NK-92 treated with Interleukin-12 subunit alpha and Interleukin-12 subunit beta, amount 100 ng/mL, for 24 hours (cell line): Measurements from ENCODE around the gene NOL8.
A peak's percentile ranks its signal among the peaks of the same experiment; 100 is the strongest.

Experiments
- DNase-seq: peaks from one replicate; lab custom pipeline; 2025; lab: John Stamatoyannopoulos, UW

Gene NOL8

GRCh38 chr9:92325269-92325990 lies at the start of gene NOL8, which contains the start of gene CENPP:
NOL8 (minus strand) TSS chr9:92325350; CDS start chr9:92324161, 1,189 bp downstream.
CENPP (plus strand) TSS chr9:92325953.
- DNase-seq, result peak; percentile 69

DNA sequence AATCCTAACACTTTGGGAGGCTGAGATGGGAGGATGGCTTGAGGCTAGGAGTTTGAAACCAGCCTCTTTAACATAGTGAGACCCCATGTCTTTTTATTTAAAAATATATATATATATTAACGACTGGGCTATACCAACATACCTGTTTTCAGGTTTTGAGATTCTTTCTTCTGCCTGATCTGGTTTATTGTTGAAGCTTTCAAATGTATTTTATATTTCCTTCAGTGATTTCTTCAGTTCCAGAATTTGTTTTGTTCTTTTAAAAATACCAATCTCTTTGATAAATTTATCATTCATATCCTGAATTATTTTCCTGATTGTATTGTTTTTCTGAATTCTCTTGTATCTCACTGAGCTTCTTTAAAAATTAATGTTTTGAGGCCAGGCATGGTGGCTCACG lies 48.0 kb upstream of the NOL8 start:
- DNase-seq, result no peak

- no peak for DNase-seq
Measured at GRCh38 chr9:92369075-92369474, 43.9 kb upstream of the NOL8 start.

DNA sequence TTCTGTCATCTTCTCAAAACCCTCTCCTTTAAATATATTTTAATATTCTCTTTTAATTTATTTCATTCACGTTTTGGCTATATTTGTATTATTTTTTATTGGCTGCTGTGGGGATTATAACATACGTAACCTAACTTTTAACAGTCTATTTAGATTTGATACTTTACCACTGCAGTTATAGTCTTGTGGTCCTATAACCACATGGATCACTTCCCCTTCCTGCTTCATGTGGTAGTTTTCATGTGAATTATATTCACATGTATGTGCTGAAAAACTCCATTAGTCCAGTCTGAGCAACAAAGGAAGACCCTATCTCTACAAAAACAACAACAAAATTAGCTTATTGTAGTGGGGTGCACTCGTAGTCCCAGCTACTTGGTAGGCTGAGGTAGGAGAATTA lies 34.9 kb upstream of the NOL8 start:
- DNase-seq, result no peak

DNA sequence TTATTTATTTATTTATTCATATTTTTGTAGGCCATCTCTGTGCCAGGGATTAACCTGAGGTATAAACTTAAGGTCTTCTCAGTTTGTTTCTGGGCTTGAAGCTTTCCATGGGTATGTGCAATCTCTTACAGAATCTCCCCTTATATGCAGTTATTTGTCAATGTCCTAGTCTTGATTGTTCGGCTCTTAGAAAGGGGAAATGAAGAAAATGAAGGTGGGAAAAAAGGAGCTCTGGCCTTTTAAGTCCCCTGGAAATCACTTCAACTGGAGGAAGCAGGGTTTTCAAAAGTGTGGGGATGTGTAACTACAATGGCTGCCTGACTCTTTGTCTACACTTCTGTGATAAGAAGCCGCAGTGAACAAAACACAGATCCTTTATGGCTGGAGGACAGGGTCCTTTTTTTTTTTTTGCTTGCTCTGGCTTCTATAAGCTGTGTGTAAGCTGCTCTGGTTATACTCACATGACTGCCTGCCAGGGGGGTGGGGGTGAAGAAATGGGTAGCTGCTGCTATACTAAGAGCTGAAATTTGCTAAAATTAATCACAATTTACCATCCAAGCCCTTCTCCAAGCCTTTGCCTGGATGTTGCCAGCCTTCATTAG lies 34.3 kb upstream of the NOL8 start:
- DNase-seq, result no peak

GRCh38 chr9:92353051-92353450 lies 27.9 kb upstream of the NOL8 start:
- no peak for DNase-seq

- no peak for DNase-seq
Measured at GRCh38 chr9:92350740-92351133, 25.6 kb upstream of the NOL8 start.

- no peak for DNase-seq
Measured at GRCh38 chr9:92349771-92350739, 24.9 kb upstream of the NOL8 start.

- no peak for DNase-seq
Measured at GRCh38 chr9:92345582-92345981, 20.4 kb upstream of the NOL8 start.

DNA sequence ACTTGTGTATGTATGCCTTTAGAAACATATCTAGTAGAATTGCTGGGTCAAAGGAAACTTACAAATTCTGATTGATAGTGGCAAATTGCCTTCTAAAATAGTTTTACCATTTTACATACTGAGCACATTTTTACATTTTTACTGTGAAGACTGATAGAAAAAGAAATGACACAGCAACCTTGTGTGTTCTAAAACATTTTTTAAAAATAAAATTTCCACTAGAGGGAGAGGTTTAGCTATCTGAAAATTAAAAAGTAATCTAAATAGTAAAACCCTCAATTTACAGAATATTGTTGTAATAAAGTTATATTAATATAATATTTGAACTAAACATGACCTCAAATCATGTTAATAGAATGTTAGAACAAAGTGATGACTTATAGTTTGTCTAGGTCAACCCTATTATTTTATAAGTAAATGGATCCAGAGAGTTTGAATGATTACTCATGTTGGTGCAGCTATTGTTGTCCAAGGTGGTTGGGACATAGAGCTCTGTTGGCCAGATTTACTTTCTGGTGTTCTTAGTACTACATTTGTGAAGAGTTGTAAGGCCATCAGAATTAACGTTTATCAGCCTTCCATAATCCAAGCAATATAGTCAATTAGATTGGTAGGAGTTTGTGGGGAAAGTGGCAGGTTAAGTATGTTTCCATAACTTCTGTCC lies 17.8 kb upstream of the NOL8 start:
- no peak for DNase-seq

DNA sequence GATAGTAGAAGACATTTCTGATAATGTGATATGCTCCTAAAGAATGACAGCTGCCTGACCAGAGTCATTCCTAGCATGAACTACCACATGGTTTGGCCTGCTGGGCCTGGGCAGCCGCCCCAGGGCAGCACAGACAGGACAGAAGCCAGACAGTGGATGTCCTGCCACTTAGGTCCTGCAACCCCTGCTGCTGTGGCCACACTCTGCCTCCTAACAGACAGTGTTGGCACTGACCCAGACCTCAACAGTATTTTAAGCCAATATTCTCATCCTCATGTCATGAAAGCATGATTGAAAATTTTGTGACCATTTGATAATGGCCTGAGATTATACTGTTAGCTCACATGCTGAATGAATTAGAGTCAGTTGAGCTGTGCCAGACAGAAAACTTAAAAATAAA lies 16.4 kb upstream of the NOL8 start:
- DNase-seq, result no peak

- DNase-seq, result no peak
Measured at GRCh38 chr9:92333282-92333634, 8.1 kb upstream of the NOL8 start.

DNA sequence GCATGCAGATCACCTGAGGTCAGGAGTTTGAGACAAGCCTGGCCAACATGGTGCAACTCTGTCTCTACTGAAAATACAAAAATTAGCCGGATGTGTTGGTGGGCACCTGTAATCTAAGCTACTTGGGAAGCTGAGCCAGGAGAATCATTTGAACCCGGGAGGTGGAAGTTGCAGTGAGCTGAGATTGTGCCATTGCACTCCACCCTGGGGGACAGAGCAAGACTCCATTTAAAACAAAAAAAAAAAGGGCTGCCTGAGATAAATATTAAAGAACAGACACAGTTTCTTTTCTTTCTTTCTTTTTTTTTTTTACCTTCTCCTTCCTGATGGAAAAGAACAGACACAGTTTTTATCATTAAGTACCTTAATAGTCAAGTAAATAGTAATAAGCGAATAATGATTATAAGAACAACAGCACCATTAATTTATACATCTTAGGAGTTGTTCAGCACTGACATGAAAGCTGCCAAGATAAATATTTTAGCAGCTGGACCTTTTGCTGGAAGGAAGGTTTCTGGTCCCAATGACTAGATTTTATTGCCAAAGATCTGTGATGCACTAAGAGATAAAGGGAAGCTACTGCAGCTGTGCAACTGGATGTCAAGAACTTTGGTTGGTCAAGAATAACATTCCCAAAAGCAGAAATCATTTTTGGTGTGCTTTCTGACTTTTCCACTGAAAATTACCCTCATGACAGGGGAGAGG lies 7.6 kb upstream of the NOL8 start:
- no peak for DNase-seq

DNA sequence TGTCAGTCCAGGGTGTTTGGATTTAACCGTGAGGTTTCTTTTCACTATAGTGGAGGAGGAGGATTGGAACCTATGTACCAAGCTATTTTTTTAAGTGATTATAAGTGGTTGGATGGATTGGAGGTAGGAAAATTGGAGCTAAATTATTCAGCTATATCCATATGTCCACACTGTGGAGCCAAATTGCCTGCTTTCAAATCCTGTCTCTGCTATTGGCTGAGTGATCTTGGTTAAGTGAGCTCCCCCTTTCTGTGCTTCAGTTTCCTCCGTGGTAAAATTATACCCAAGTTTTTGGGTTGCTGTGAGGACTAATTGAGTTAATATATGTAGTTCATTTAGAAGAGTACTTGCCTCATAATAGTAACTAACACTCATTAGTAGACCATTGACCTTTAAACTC lies 3.1 kb upstream of the NOL8 start:
- no peak for DNase-seq

DNA sequence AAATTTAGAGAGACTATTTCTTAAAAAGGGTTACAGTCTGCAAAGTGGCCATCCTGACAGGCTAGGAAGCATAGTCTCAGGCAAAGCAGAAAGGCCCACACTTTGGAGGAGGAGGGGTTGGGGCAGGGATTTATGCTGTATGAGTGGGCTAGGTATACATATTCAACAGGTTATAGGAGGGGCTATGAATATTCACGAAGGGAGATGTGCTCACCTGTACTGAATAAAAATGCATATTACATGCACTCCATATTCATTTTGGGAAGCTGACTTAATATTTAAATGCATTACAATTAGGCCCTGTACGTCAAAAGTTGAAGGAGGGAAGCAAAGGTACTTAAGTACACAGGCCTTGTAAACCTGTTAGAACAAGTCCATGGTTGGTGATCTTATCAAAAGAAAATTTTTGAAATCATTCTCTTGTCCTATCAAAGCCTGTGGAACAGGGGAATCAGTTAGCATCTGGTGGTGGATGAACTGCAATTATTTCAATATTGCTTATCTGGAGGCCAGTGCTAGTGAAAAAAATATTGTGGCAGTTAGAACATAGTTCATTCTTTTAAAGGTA lies 2.2 kb upstream of the NOL8 start:
- DNase-seq, result no peak

DNA sequence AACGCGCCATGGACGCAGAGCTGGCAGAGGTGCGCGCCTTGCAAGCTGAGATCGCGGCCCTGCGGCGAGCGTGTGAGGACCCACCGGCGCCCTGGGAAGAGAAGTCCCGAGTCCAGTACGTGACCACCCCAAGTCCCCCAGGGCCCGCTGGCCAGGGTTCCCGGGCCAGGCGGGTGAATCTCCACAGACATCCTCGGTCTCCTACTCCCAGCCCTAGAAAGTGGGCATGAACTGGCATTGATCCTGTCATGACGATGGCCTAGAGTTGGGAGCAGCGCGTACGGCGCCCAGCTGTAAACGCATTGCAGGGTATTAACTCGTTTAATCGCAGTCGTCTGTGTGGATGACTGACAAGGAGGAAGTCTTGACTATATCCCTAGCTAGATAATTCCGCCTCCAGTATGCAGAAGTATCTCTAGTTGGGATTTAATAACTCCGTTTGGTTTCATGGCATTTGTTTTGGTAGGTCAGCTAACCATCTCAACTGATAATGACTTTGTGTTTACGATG lies 896 bp upstream of the NOL8 start:
- no peak for DNase-seq

GRCh38 chr9:92324889-92325268 lies 271 bp downstream of the NOL8 start:
- no peak for DNase-seq

- no peak for DNase-seq
Measured at GRCh38 chr9:92324431-92324830, 719 bp downstream of the NOL8 start.

- DNase-seq, result no peak
Measured at GRCh38 chr9:92315456-92315855, 9.7 kb downstream of the NOL8 start.

- DNase-seq, result no peak
Measured at GRCh38 chr9:92313624-92314012, 11.5 kb downstream of the NOL8 start.
